ENCODE results near the gene CDH12.
"Not testable (repeated sequence)": the region's sequence is repeated elsewhere in the genome, so short reads cannot be mapped to it uniquely, and the experiment has no call there.

Gene CDH12

GRCh38 chr5:22051881-22052280, 801.3 kb downstream of the CDH12 start:
- no peak overlapping the region for H3K27ac ChIP-seq (ENCODE audit: low read length)
- H3K9ac ChIP-seq (ENCODE audit: low read depth, low read length): no peak overlapping the region
- no peak overlapping the region for H3K4me3 ChIP-seq (ENCODE audit: low read length)
- no peaks in the 10 kb centered on the region for H3K9me3 ChIP-seq (ENCODE audit: insufficient read depth, low read depth, low read length)
- H3K36me3 ChIP-seq (ENCODE audit: insufficient read depth, low read depth, low read length): no peaks in the 10 kb centered on the region
- no peaks in the 10 kb centered on the region for H3K27me3 ChIP-seq (ENCODE audit: insufficient read depth, low read length)
- H3K4me1 ChIP-seq (ENCODE audit: insufficient read depth, low read length): no peaks in the 10 kb centered on the region

- H3K36me3 ChIP-seq (ENCODE audit: insufficient read depth, low read depth, low read length): no peaks in the 10 kb centered on the region
- H3K27me3 ChIP-seq (ENCODE audit: insufficient read depth, low read length): no peaks in the 10 kb centered on the region
- H3K9me3 ChIP-seq (ENCODE audit: insufficient read depth, low read depth, low read length): no peaks in the 10 kb centered on the region
- no peak overlapping the region for H3K9ac ChIP-seq (ENCODE audit: low read depth, low read length)
- no peak overlapping the region for H3K27ac ChIP-seq (ENCODE audit: low read length)
- H3K4me3 ChIP-seq (ENCODE audit: low read length): no peak overlapping the region
- no peaks in the 10 kb centered on the region for H3K4me1 ChIP-seq (ENCODE audit: insufficient read depth, low read length)
These were observed 802.2 kb downstream of the CDH12 start for GRCh38 chr5:22050931-22051330.

- Histone ChIP-seq H3K4me3 (ENCODE audit: low read length) (no peak overlapping the region), H3K9me3 (ENCODE audit: insufficient read depth, low read depth, low read length) (no peaks in the 10 kb centered on the region), H3K36me3 (ENCODE audit: insufficient read depth, low read depth, low read length) (no peaks in the 10 kb centered on the region), H3K27me3 (ENCODE audit: insufficient read depth, low read length) (no peaks in the 10 kb centered on the region), H3K9ac (ENCODE audit: low read depth, low read length) (no peak overlapping the region), H3K27ac (ENCODE audit: low read length) (no peak overlapping the region), H3K4me1 (ENCODE audit: insufficient read depth, low read length) (peaks cover 5% of the 10 kb centered on the region; the same call in 1 of the 2 replicates)
These were observed 808.9 kb downstream of the CDH12 start for GRCh38 chr5:22044229-22044628.

DNA sequence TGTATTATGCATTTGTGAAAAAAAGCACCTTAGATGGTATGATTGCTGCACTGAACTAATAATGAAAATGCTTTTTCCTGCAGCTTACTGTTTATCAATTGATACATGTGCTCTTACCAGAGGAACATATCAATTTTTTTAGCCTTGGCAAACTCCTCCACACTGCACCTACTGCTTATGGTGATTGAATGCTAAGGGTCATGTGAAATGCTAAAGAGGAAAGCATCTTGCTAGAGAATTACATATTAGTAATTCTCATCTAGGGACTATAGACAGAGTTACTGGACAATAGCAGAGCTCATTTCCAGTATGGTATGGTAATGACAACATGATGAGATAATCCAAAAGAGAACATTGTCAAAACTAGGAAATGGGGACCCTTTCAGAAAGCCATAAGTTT, 817.1 kb downstream of the CDH12 start:
- no peaks in the 10 kb centered on the region for H3K4me1 ChIP-seq (ENCODE audit: insufficient read depth, low read length)
- no peaks in the 10 kb centered on the region for H3K9me3 ChIP-seq (ENCODE audit: insufficient read depth, low read depth, low read length)
- H3K27ac ChIP-seq (ENCODE audit: low read length): no peak overlapping the region
- no peaks in the 10 kb centered on the region for H3K36me3 ChIP-seq (ENCODE audit: insufficient read depth, low read depth, low read length)
- no peak overlapping the region for H3K4me3 ChIP-seq (ENCODE audit: low read length)
- H3K9ac ChIP-seq (ENCODE audit: low read depth, low read length): no peak overlapping the region
- H3K27me3 ChIP-seq (ENCODE audit: insufficient read depth, low read length): no peaks in the 10 kb centered on the region

DNA sequence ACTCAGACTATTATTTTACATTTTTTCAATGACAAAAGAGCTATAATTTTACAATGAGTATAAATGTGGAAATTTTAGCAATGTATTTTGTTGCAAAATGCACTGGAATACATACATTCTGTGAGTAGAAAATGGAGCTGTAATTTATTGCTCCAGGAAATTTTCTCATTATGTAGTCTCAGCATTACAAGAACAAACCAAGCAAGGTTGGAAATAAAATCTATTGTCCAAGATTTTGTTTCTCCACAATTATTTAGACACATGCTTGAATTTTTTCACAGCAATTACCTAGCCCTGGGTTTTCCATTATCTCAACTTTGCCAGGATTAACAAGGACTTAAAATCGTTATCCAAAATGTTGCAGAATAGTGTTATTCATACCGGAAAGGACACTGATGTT, 820.1 kb downstream of the CDH12 start:
- no peaks in the 10 kb centered on the region for H3K36me3 ChIP-seq (ENCODE audit: insufficient read depth, low read depth, low read length)
- H3K9ac ChIP-seq (ENCODE audit: low read depth, low read length): no peak overlapping the region
- no peaks in the 10 kb centered on the region for H3K27me3 ChIP-seq (ENCODE audit: insufficient read depth, low read length)
- H3K27ac ChIP-seq (ENCODE audit: low read length): no peak overlapping the region
- H3K4me3 ChIP-seq (ENCODE audit: low read length): no peak overlapping the region
- no peaks in the 10 kb centered on the region for H3K9me3 ChIP-seq (ENCODE audit: insufficient read depth, low read depth, low read length)
- no peaks in the 10 kb centered on the region for H3K4me1 ChIP-seq (ENCODE audit: insufficient read depth, low read length)

- Histone ChIP-seq H3K27ac (ENCODE audit: low read length) (no peak overlapping the region), H3K9me3 (ENCODE audit: insufficient read depth, low read depth, low read length) (no peaks in the 10 kb centered on the region), H3K4me1 (ENCODE audit: insufficient read depth, low read length) (no peaks in the 10 kb centered on the region), H3K27me3 (ENCODE audit: insufficient read depth, low read length) (no peaks in the 10 kb centered on the region), H3K36me3 (ENCODE audit: insufficient read depth, low read depth, low read length) (no peaks in the 10 kb centered on the region), H3K9ac (ENCODE audit: low read depth, low read length) (no peak overlapping the region), H3K4me3 (ENCODE audit: low read length) (no peak overlapping the region)
These were observed 829.4 kb downstream of the CDH12 start for GRCh38 chr5:22023784-22024183.

- H3K9me3 ChIP-seq (ENCODE audit: insufficient read depth, low read depth, low read length); H3K4me3 ChIP-seq (ENCODE audit: low read length); H3K27ac ChIP-seq (ENCODE audit: low read length); H3K36me3 ChIP-seq (ENCODE audit: insufficient read depth, low read depth, low read length); H3K4me1 ChIP-seq (ENCODE audit: insufficient read depth, low read length); H3K9ac ChIP-seq (ENCODE audit: low read depth, low read length); H3K27me3 ChIP-seq (ENCODE audit: insufficient read depth, low read length): not testable (repeated sequence)
These were observed 840.3 kb downstream of the CDH12 start for GRCh38 chr5:22012893-22013292.

GRCh38 chr5:22010808-22011207, 842.3 kb downstream of the CDH12 start:
- not testable (repeated sequence) for H3K4me1 ChIP-seq (ENCODE audit: insufficient read depth, low read length); H3K27me3 ChIP-seq (ENCODE audit: insufficient read depth, low read length); H3K9ac ChIP-seq (ENCODE audit: low read depth, low read length); H3K36me3 ChIP-seq (ENCODE audit: insufficient read depth, low read depth, low read length); H3K4me3 ChIP-seq (ENCODE audit: low read length); H3K27ac ChIP-seq (ENCODE audit: low read length); H3K9me3 ChIP-seq (ENCODE audit: insufficient read depth, low read depth, low read length)

GRCh38 chr5:22001097-22001496, 852.0 kb downstream of the CDH12 start:
- H3K27ac ChIP-seq (ENCODE audit: low read length); H3K9ac ChIP-seq (ENCODE audit: low read depth, low read length); H3K9me3 ChIP-seq (ENCODE audit: insufficient read depth, low read depth, low read length); H3K4me1 ChIP-seq (ENCODE audit: insufficient read depth, low read length); H3K4me3 ChIP-seq (ENCODE audit: low read length); H3K27me3 ChIP-seq (ENCODE audit: insufficient read depth, low read length); H3K36me3 ChIP-seq (ENCODE audit: insufficient read depth, low read depth, low read length): not testable (repeated sequence)

DNA sequence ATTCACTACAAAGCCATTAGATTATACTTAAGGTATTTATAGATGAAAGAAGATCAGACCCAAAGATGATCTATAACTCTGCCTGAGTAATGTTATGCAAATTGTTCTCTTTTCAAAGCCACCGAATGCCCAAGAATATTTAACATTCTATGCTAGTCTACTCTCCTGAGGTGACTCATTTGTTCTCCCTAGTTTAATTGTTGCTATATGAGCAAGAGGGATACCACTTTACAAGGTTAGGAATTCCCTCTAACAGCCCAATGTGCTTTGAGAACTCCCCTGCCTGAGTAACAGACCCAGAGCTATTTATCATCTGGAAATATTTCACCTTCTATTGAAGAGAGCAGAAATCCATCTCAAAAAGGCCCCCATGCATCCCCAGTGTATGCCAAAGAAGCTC, 867.3 kb downstream of the CDH12 start:
- H3K27me3 ChIP-seq (ENCODE audit: insufficient read depth, low read length); H3K9ac ChIP-seq (ENCODE audit: low read depth, low read length); H3K4me1 ChIP-seq (ENCODE audit: insufficient read depth, low read length); H3K36me3 ChIP-seq (ENCODE audit: insufficient read depth, low read depth, low read length); H3K4me3 ChIP-seq (ENCODE audit: low read length); H3K9me3 ChIP-seq (ENCODE audit: insufficient read depth, low read depth, low read length); H3K27ac ChIP-seq (ENCODE audit: low read length): not testable (repeated sequence)

GRCh38 chr5:21951571-21951970, 901.6 kb downstream of the CDH12 start:
- not testable (repeated sequence) for H3K9ac ChIP-seq (ENCODE audit: low read depth, low read length); H3K27ac ChIP-seq (ENCODE audit: low read length); H3K9me3 ChIP-seq (ENCODE audit: insufficient read depth, low read depth, low read length); H3K4me1 ChIP-seq (ENCODE audit: insufficient read depth, low read length); H3K36me3 ChIP-seq (ENCODE audit: insufficient read depth, low read depth, low read length); H3K4me3 ChIP-seq (ENCODE audit: low read length); H3K27me3 ChIP-seq (ENCODE audit: insufficient read depth, low read length)

GRCh38 chr5:21931116-21931515, 922.0 kb downstream of the CDH12 start:
- H3K27me3 ChIP-seq (ENCODE audit: insufficient read depth, low read length): no peaks in the 10 kb centered on the region
- H3K9ac ChIP-seq (ENCODE audit: low read depth, low read length): no peak overlapping the region
- no peak overlapping the region for H3K27ac ChIP-seq (ENCODE audit: low read length)
- peaks cover 15% of the 10 kb centered on the region for H3K9me3 ChIP-seq (ENCODE audit: insufficient read depth, low read depth, low read length)
- no peaks in the 10 kb centered on the region for H3K4me1 ChIP-seq (ENCODE audit: insufficient read depth, low read length)
- H3K36me3 ChIP-seq (ENCODE audit: insufficient read depth, low read depth, low read length): no peaks in the 10 kb centered on the region
- no peak overlapping the region for H3K4me3 ChIP-seq (ENCODE audit: low read length)

- Histone ChIP-seq H3K4me3 (ENCODE audit: low read length) (no peak overlapping the region), H3K4me1 (ENCODE audit: insufficient read depth, low read length) (peaks cover 2% of the 10 kb centered on the region; the same call in 1 of the 2 replicates), H3K36me3 (ENCODE audit: insufficient read depth, low read depth, low read length) (no peaks in the 10 kb centered on the region), H3K27me3 (ENCODE audit: insufficient read depth, low read length) (no peaks in the 10 kb centered on the region), H3K9me3 (ENCODE audit: insufficient read depth, low read depth, low read length) (no peaks in the 10 kb centered on the region), H3K9ac (ENCODE audit: low read depth, low read length) (no peak overlapping the region), H3K27ac (ENCODE audit: low read length) (no peak overlapping the region)
These were observed 933.6 kb downstream of the CDH12 start for GRCh38 chr5:21919414-21920022.
